ENCODE measurements around the gene GNGT1.
A peak's percentile ranks its signal among the peaks of the same experiment; 100 is the strongest.

GNGT1 gene

DNA sequence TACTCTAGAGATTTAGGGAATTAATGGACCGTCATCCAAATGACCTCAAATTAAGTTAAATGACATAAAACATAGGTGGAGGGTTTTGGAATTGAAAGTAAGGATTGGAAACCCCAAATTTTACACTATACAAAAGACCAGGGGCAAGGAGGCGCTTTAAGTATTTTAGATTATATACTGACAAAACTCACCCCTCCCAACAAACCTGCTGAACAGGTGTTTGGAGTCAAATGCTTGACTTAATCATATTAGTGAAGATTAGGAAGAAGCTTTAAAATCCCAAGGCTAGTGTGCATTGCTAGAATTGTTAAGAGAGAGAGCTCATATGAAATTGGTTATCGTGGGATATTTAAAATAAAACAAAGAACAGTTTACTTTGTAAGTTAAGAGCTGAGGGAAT, at the start of gene GNGT1:
Gene GNGT1, plus strand, starts transcription at position 301 of the 400 bp plus-strand sequence. CDS start 180 bp downstream, outside the sequence.
- Mint-ChIP-seq H3K4me3 (no peak within 1 kb of the TSS), H3K9me3 (no peaks in the 10 kb centered on the region), H3K36me3 (no peaks in the 10 kb centered on the region), H3K27ac (no peak within 1 kb of the TSS), H3K4me1 (no peaks in the 10 kb centered on the region)
- DNase-seq (ENCODE audit: low spot score in 2 of 2) (no peak), ATAC-seq (no peak)

DNA sequence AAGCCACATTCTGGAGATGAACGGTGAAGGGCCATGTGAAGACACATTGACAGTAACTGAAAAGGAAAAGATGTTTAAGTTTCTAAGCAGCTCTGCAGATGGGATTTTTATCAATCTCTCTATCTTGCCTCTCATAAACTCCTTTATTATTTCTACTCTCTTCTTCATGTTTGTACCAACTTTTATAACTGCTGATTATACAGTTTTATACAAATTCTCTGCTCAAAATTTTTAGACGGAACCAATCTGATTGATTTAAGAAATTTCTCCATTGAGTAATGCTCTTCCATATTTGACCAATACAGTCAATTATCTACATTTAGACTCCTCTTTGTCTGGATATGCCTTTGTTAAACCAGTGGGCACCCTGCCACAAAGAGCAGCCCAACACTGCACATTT, 47.5 kb upstream of the GNGT1 start:
- no peak overlapping the region for H3K4me3 Mint-ChIP-seq
- no peaks in the 10 kb centered on the region for H3K9me3 Mint-ChIP-seq
- ATAC-seq = no peak
- H3K36me3 Mint-ChIP-seq = no peaks in the 10 kb centered on the region
- no peak for DNase-seq (ENCODE audit: low spot score in 2 of 2)
- H3K4me1 Mint-ChIP-seq = no peaks in the 10 kb centered on the region
- no peak overlapping the region for H3K27ac Mint-ChIP-seq

GRCh38 chr7:93860261-93860660, 46.1 kb upstream of the GNGT1 start:
- no peaks in the 10 kb centered on the region for H3K36me3 Mint-ChIP-seq
- H3K9me3 Mint-ChIP-seq = no peaks in the 10 kb centered on the region
- no peak overlapping the region for H3K4me3 Mint-ChIP-seq
- DNase-seq (ENCODE audit: low spot score in 2 of 2) (no peak), ATAC-seq (no peak)
- H3K27ac Mint-ChIP-seq = no peak overlapping the region
- no peaks in the 10 kb centered on the region for H3K4me1 Mint-ChIP-seq

DNA sequence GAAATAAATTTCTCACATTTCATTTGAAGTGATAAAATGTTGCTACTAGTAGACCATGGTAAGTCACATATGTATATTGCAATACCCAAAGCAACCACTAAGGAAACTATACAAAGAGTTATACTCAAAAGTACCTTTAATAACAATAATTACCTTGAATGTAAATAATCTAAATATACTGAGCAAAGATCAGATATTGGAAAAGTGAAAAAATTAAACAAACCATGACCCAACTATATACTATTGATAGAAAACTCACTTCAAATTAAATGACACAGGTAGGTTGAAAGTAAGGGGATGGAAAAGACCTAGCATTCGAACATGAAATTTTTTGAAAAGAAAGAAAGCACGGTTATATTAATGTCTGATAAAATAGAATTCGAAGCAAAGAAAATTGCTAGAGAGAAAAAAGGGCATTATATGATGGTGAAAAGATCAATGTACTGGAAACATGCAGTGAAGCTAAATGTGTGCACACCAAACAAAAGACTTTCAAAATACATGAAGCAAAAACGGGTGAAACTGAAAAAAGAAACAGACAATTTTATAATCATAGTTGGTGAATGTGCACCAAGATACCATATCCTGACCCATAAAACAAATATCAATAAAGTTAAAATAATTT, 44.9 kb upstream of the GNGT1 start:
- H3K4me3 Mint-ChIP-seq = no peak overlapping the region
- no peaks in the 10 kb centered on the region for H3K4me1 Mint-ChIP-seq
- H3K36me3 Mint-ChIP-seq = no peaks in the 10 kb centered on the region
- ATAC-seq = no peak
- H3K9me3 Mint-ChIP-seq = no peaks in the 10 kb centered on the region
- DNase-seq (ENCODE audit: low spot score in 2 of 2) = no peak
- H3K27ac Mint-ChIP-seq = no peak overlapping the region

- Mint-ChIP-seq H3K36me3 (no peaks in the 10 kb centered on the region), H3K4me1 (no peaks in the 10 kb centered on the region), H3K27ac (no peak overlapping the region), H3K9me3 (no peaks in the 10 kb centered on the region), H3K4me3 (no peak overlapping the region)
- no peak for ATAC-seq
- no peak for DNase-seq (ENCODE audit: low spot score in 2 of 2)
These were observed 43.7 kb upstream of the GNGT1 start for GRCh38 chr7:93862651-93863050.

GRCh38 chr7:93866886-93867285, 39.5 kb upstream of the GNGT1 start:
- Mint-ChIP-seq H3K4me1 (no peaks in the 10 kb centered on the region), H3K36me3 (no peaks in the 10 kb centered on the region), H3K4me3 (no peak overlapping the region), H3K27ac (no peak overlapping the region), H3K9me3 (no peaks in the 10 kb centered on the region)
- ATAC-seq (no peak), DNase-seq (ENCODE audit: low spot score in 2 of 2) (no peak)

DNA sequence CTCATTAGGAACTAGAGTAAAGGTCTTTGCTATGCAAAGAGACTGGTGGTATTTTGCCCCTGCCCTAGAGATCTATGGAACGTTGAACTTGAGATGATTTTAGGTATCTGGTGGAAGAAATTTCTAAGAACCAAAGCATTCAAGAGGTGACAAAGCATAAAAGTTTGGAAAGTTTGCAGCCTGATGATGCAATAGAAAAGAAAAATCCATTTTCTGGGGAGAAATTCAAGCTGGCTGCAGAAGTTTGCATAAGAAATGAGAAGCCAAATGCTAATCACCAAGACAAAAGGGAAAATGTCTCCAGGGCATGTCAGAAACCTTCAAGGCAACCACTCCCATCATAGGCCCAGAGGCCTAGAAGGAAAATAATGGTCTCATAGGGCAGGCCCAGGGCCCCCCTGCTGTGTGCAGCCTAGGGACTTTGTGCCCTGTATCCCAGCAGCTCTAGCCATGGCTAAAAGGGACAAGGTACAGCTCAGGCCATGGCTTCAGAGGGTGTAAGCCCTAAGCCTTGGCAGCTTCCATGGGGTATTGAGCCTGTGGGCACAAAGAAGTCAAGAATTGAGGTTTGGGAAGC, 32.3 kb upstream of the GNGT1 start:
- H3K27ac Mint-ChIP-seq = no peak overlapping the region
- H3K4me3 Mint-ChIP-seq = no peak overlapping the region
- DNase-seq (ENCODE audit: low spot score in 2 of 2) (no peak), ATAC-seq (no peak)
- peaks cover 5% of the 10 kb centered on the region for H3K9me3 Mint-ChIP-seq
- no peaks in the 10 kb centered on the region for H3K36me3 Mint-ChIP-seq
- peaks cover 5% of the 10 kb centered on the region for H3K4me1 Mint-ChIP-seq

DNA sequence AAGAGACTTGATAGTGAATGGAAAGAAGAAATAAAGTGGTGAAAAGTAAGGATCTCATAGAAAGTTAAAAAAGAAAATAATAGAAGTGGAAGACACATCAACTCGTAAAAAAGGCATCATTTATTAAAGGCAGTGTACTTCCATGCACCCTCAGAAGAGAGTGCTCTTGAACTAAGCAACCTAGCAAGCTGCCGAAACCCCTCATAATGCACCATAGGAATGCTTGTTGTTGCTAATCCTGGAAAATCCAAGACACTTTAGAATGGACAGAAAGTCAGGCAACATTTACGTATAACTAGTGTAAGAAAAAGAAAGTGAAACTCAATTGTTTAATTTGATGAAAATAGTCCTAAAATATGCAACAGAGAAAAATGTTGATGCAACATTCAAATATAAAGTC, 28.6 kb upstream of the GNGT1 start:
- DNase-seq (ENCODE audit: low spot score in 2 of 2) (no peak), ATAC-seq (no peak)
- Mint-ChIP-seq H3K36me3 (no peaks in the 10 kb centered on the region), H3K4me3 (no peak overlapping the region), H3K9me3 (peaks cover 11% of the 10 kb centered on the region), H3K4me1 (peaks cover 5% of the 10 kb centered on the region), H3K27ac (no peak overlapping the region)

- ATAC-seq = no peak
- peaks cover 5% of the 10 kb centered on the region for H3K4me1 Mint-ChIP-seq
- no peak for DNase-seq (ENCODE audit: low spot score in 2 of 2)
- H3K27ac Mint-ChIP-seq = no peak overlapping the region
- no peak overlapping the region for H3K4me3 Mint-ChIP-seq
- H3K36me3 Mint-ChIP-seq = no peaks in the 10 kb centered on the region
- H3K9me3 Mint-ChIP-seq = peaks cover 8% of the 10 kb centered on the region
These were observed 27.0 kb upstream of the GNGT1 start for GRCh38 chr7:93879356-93879755.

- Mint-ChIP-seq H3K4me1 (peaks cover 3% of the 10 kb centered on the region), H3K27ac (no peak overlapping the region)
- ATAC-seq = no peak
These were observed 23.9 kb upstream of the GNGT1 start for GRCh38 chr7:93882468-93882867.

DNA sequence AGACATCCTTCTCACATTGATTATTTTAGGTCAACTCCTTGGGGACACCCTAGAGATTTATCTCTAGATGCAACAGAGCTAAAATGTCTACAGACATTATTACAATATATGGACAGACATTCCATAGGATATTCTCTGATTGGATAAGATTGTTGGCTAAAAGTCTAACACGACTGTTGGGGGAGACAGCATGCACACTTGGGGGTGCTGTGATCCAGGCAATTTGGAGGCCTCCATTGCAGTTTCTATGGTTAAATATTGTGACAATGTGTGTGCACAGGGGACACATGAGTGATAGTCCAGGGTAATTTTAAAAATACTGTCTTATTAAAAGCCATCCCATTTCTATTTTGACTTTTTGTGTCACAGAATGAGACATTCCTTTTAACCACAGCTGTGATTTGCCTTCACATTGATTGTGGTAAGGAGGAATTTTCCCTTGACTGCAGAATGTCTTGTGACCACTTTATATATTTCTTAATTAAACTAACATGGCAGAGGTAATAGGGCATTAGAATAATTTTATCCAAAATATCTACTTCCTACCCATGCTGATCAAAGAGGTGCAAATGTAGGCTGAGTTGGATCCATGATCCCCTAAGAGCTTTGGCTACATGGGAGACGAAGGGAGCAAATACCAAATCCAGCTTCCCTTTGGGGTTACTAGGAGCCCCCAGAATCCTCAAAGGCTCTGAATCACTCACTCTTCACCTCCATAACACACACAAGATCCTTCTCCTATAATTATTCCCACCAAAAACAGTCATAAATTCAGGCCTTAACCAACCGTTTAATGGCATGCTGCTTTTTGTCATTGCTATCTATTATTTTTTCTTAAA, 23.1 kb upstream of the GNGT1 start:
- Mint-ChIP-seq H3K4me3 (no peak overlapping the region), H3K9me3 (peaks cover 5% of the 10 kb centered on the region), H3K4me1 (no peaks in the 10 kb centered on the region), H3K36me3 (no peaks in the 10 kb centered on the region), H3K27ac (no peak overlapping the region)
- ATAC-seq (no peak), DNase-seq (ENCODE audit: low spot score in 2 of 2) (no peak)

More at GRCh38 chr7:93882468-93882867, 23.9 kb upstream of the GNGT1 start:
- Mint-ChIP-seq H3K4me3 (no peak overlapping the region), H3K36me3 (no peaks in the 10 kb centered on the region), H3K9me3 (peaks cover 5% of the 10 kb centered on the region)
- DNase-seq (ENCODE audit: low spot score in 2 of 2) = no peak

- Mint-ChIP-seq H3K4me1 (no peaks in the 10 kb centered on the region), H3K27ac (no peak overlapping the region), H3K4me3 (no peak overlapping the region), H3K36me3 (no peaks in the 10 kb centered on the region), H3K9me3 (peaks cover 5% of the 10 kb centered on the region)
- ATAC-seq (no peak), DNase-seq (ENCODE audit: low spot score in 2 of 2) (no peak)
These were observed 22.4 kb upstream of the GNGT1 start for GRCh38 chr7:93883917-93884345.

DNA sequence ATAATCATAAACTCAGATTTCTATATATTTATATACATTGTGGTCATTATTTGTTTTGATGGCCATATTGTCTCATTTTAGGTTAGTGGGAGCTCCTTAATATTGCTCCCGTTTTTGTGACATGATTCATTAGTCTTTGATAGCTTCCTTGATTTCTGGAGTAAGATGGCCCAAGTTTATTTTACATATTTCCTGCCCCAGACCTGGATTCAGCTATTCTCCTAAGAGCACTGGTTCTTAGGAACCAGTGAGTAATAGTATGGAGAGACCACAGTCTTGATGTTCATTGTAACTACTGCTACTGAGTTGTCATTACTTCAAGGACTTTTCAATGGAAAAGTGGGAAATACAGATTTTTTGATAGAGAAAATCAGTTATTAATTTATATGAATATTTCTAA, 21.8 kb upstream of the GNGT1 start:
- ATAC-seq = no peak
- Mint-ChIP-seq H3K27ac (no peak overlapping the region), H3K36me3 (no peaks in the 10 kb centered on the region), H3K4me3 (no peak overlapping the region), H3K4me1 (no peaks in the 10 kb centered on the region), H3K9me3 (peaks cover 3% of the 10 kb centered on the region)
- no peak for DNase-seq (ENCODE audit: low spot score in 2 of 2)

- no peaks in the 10 kb centered on the region for H3K9me3 Mint-ChIP-seq
- peaks cover 8% of the 10 kb centered on the region for H3K4me1 Mint-ChIP-seq
- H3K27ac Mint-ChIP-seq = no peak overlapping the region
- ATAC-seq = no peak
- H3K4me3 Mint-ChIP-seq = no peak overlapping the region
- no peaks in the 10 kb centered on the region for H3K36me3 Mint-ChIP-seq
- no peak for DNase-seq (ENCODE audit: low spot score in 2 of 2)
These were observed 17.1 kb upstream of the GNGT1 start for GRCh38 chr7:93889261-93889660.

- H3K27ac Mint-ChIP-seq = no peak overlapping the region
- no peaks in the 10 kb centered on the region for H3K36me3 Mint-ChIP-seq
- H3K4me1 Mint-ChIP-seq = peaks cover 8% of the 10 kb centered on the region
- DNase-seq (ENCODE audit: low spot score in 2 of 2) = no peak
- ATAC-seq = peak; percentile 42
- peak overlapping the region; percentile 64 for H3K4me3 Mint-ChIP-seq
- no peaks in the 10 kb centered on the region for H3K9me3 Mint-ChIP-seq
These were observed 16.3 kb upstream of the GNGT1 start for GRCh38 chr7:93890041-93890463.
